NCI-H345 treated with DMSO at 0.1 percent for 48 hours (cell line): ENCODE results near the gene RSPO4.
"Not testable (repeated sequence)": the region's sequence is repeated elsewhere in the genome, so short reads cannot be mapped to it uniquely, and the experiment has no call there.

ENCODE experiments used
- DNase-seq: peaks from one replicate; lab custom pipeline; 2025; ENCODE audit not compliant: unreplicated experiment; lab: John Stamatoyannopoulos, UW

The RSPO4 gene

GRCh38 chr20:1005452-1006027, 3.4 kb upstream of the RSPO4 start:
- DNase-seq: peak; percentile 3

GRCh38 chr20:1003920-1004697, 2.0 kb upstream of the RSPO4 start:
- no peak for DNase-seq

- peak; percentile 1 for DNase-seq
Observed at GRCh38 chr20:1002682-1003561, 811 bp upstream of the RSPO4 start.

- no peak for DNase-seq
Observed at GRCh38 chr20:1001116-1001515, 995 bp downstream of the RSPO4 start.

GRCh38 chr20:998231-998830, 3.8 kb downstream of the RSPO4 start:
- no peak for DNase-seq

- no peak for DNase-seq
Observed at GRCh38 chr20:997486-997885, 4.6 kb downstream of the RSPO4 start.

- DNase-seq: no peak
Observed at GRCh38 chr20:997016-997415, 5.1 kb downstream of the RSPO4 start.

- no peak for DNase-seq
Observed at GRCh38 chr20:995170-995569, 6.9 kb downstream of the RSPO4 start.

GRCh38 chr20:992801-993535, 9.1 kb downstream of the RSPO4 start:
- DNase-seq: no peak

- no peak for DNase-seq
Observed at GRCh38 chr20:991850-992249, 10.3 kb downstream of the RSPO4 start.

GRCh38 chr20:990293-990959, 11.7 kb downstream of the RSPO4 start:
- no peak for DNase-seq

GRCh38 chr20:988272-988671, 13.8 kb downstream of the RSPO4 start:
- no peak for DNase-seq

GRCh38 chr20:987677-988076, 14.4 kb downstream of the RSPO4 start:
- DNase-seq: no peak

GRCh38 chr20:986733-987355, 15.3 kb downstream of the RSPO4 start:
- DNase-seq: no peak

GRCh38 chr20:984994-985393, 17.1 kb downstream of the RSPO4 start:
- not testable (repeated sequence) for DNase-seq

- DNase-seq: no peak
Observed at GRCh38 chr20:982754-983153, 19.4 kb downstream of the RSPO4 start.

- no peak for DNase-seq
Observed at GRCh38 chr20:977021-977420, 25.1 kb downstream of the RSPO4 start.

GRCh38 chr20:976033-976432, 26.1 kb downstream of the RSPO4 start:
- DNase-seq: no peak

- DNase-seq: no peak
Observed at GRCh38 chr20:973785-974194, 28.3 kb downstream of the RSPO4 start.

GRCh38 chr20:972256-972655, 29.9 kb downstream of the RSPO4 start:
- no peak for DNase-seq
